NCI-H146 treated with DMSO at 0.1 percent for 48 hours (cell line): ENCODE measurements around the gene LRP3.
"Not testable (repeated sequence)": the region's sequence is repeated elsewhere in the genome, so short reads cannot be mapped to it uniquely, and the experiment has no call there.

Experiments used
- DNase-seq: peaks from one replicate; lab custom pipeline; 2025; ENCODE audit not compliant: unreplicated experiment; lab: John Stamatoyannopoulos, UW

The LRP3 gene

GRCh38 chr19:33215438-33216197 is 21.5 kb downstream of the LRP3 start:
- DNase-seq, result no peak

DNA sequence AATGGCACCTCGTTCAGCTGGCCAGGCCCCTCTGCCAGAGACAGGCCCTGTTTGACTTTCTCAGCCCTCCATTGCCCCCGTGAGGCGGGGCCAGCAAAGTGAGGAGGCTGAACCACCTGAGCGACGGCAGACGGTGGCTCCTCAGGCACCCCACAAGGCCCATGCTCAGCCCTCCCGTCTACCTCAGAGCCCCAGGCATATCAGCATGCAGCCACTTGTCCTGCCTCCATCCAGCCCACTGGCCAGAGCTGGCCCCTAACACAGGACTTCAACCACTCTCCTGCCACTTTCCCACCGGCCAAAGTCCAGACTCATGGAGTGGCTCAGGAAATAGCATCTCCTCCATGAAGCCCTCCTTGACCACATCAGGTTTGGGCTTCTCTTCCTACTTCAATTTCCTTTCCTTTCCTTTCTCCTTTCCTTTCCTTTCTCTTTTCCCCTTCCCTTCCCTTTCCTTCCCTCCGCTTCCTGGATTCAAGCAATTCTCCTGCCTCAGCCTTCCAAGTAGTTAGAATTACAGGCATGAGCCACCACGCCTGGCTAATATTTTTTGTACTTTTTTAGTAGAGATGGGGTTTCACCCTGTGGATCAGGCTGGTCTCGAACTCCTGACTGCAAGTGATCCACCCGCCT is 22.2 kb downstream of the LRP3 start:
- DNase-seq, result no peak

DNA sequence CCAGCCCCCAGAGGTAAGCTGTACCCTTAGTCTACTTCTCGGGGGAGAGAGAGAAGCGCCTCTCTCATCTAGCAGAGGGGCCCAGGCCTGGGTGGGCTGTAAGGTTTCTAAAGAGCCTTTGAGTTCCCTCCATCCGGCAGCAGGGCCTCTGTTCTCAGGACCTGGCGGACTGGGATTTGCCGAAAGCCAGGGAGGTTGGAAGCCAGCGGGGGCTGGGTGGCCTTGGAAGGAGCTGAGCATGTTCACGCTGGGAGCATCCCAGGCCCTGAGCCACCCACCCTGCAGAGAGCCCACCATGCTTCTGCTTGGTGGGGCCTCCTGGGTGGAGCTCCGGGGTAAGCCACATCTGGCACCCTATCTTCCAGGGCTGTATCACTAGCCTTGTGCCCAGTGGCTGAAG is 23.8 kb downstream of the LRP3 start:
- no peak for DNase-seq

GRCh38 chr19:33219261-33219815 is 25.2 kb downstream of the LRP3 start:
- no peak for DNase-seq

DNA sequence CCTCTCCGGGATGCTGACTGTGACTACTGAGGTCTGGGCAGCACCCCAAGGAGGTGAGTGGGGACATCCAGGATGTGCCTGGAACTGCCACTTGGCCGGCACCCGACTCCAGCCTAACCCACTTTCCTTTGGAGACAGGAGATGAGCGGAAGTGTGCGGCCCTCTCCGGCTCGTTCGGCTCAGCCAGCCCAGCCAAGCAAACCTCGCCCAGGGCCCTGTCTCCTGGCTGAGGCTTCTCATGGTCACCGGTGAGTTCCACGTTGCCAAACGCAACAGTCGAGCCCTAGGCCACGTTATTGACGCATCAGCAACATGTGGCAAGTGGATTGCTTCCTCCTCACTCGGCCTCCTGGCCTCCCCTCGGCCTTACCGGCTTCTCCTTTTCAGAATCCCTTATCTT is 26.0 kb downstream of the LRP3 start:
- no peak for DNase-seq

- DNase-seq, result no peak
Measured at GRCh38 chr19:33220735-33221134, 26.6 kb downstream of the LRP3 start.

GRCh38 chr19:33221638-33222037 is 27.5 kb downstream of the LRP3 start:
- DNase-seq, result no peak

DNA sequence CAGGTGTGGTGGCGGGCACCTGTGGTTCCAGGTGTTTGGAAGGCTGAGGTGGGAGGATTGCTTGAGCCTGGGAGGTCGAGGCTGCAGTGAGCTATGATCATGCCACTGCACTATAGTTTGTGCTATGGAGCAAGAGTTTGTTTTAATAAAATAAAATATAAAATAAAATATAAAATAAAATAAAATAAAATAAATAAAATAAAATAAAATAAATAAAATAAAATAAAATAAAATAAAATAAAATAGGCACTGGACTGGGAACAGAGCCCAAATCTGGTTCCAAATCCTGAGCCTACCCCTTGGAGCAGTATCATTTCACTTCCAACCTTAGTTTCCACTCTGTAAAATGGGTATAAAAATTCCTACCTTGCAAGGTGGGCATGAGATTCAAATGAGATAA is 28.1 kb downstream of the LRP3 start:
- not testable (repeated sequence) for DNase-seq

GRCh38 chr19:33224694-33225457 is 30.7 kb downstream of the LRP3 start:
- no peak for DNase-seq

GRCh38 chr19:33225458-33225926 is 31.4 kb downstream of the LRP3 start, which contains the start of gene SLC7A10:
TSS of gene SLC7A10 (minus strand) at chr19:33225850. CDS start at chr19:33225703, 147 bp downstream.
- DNase-seq, result no peak

DNA sequence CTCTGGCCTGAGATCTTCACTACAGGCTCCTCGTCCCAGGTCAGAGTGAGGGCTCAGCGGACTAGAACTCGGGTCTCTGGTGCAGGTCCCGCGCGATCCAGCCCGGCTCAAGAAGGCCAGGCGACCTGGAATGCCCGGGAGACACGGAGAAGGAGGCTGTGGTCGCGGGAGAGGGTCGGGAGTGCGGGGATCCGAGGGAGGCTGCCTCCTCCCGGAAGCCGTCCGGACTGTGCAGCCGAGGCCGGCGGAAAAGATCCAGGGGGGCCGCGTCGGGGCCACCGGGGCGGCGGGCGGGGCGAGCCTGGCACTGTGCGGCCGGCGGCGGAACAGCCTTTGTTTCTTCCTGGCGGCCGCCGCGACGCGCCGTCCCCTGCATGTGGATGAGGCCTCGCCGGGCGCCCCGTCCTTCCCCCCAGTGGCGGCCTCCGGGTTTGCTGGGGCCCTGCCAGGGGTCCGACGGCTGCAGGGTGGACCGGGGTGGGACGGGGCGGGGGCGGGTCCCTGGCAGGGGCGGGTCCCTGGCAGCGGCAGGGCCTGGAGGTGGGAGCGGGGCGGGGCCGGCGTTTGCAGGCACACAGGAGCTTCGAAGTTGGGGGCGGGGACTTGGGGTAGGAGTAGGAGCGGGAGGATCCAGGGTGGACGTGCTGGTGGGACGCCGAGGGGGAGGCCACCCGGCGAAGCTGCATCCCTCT is 32.6 kb downstream of the LRP3 start:
- DNase-seq, result no peak

- no peak for DNase-seq
Measured at GRCh38 chr19:33227242-33227650, 33.1 kb downstream of the LRP3 start.

- no peak for DNase-seq
Measured at GRCh38 chr19:33227870-33228599, 33.9 kb downstream of the LRP3 start.

GRCh38 chr19:33229962-33230361 is 35.8 kb downstream of the LRP3 start:
- DNase-seq, result no peak

DNA sequence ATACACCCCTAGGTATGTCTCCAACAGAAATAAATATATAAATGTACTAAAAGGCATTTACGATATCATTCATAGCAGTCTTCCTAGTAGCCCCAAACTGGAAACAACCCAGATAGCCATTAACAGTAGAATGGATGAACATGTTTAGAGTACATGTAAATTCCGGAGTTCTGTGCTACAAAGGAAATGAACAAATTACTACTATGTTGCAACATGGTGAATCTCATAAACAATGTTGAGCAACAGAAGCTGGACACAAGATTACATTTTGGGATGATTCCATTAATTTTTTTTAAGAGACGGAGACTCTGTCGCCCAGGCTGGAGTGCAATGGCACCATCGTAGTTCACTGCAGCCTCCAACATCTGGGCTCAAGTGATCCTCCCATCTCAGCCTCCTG is 37.4 kb downstream of the LRP3 start:
- no peak for DNase-seq

- DNase-seq, result no peak
Measured at GRCh38 chr19:33232656-33233055, 38.5 kb downstream of the LRP3 start.

DNA sequence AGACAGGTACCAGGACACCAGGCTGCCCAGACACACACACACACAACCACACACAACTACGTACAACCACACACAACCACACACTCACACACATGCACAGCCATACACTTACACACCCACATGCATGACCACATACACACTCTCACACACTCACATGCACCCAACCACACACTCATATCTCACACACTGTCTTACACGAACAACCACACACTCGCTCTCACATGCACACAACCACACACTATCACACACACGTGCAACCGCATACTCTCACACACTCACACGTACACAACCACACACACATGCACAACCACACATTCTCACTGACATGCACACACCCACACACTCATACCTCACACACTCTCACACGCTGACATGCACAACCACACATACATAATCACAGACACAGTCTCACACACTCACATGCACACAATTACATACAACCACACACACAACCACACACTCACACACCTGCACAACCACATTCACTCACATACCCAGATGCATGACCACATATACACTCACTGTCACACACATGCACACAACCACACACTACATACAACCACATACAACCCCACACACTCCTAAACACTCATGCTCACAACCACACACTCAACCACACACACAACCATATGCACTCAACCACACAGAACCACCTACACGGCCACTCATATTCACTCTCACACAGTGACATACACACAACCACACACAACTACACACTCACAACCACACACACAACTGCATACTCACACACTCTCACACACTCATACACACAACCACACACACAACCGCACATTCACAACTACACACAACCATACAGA is 39.1 kb downstream of the LRP3 start:
- DNase-seq, result no peak

- no peak for DNase-seq
Measured at GRCh38 chr19:33234092-33234491, 40.0 kb downstream of the LRP3 start.

- DNase-seq, result no peak
Measured at GRCh38 chr19:33234736-33235135, 40.6 kb downstream of the LRP3 start.
